PC-3 (cell line): ENCODE results near the gene CERS6. TPM values are rescaled to one million over a fixed set of nuclear protein-coding genes. Genes with fewer than 3 reads are reported as not detected.

Experiments used
- ATAC-seq: fragments of 200-7000 bp; cut with Tn5 transposase; 2 replicates; pipeline ENCODE4 v1.9.1; 2020; ENCODE audit warnings: mild to moderate bottlenecking, moderate library complexity
- BruUV-seq: library from RNA; stranded (reverse); fragments of 400-500 nt; replicated peaks from 2 replicates; lab custom pipeline; 2021; lab: Mats Ljungman, UMichigan
- CTCF ChIA-PET: fragments of 300-600 bp; sonication (Branson Sonifier 250); formaldehyde crosslinking; loops from one replicate; lab custom pipeline; 2022; ENCODE audit warnings: antibody characterized with exemption; lab: Charles Lee
- POLR2A ChIA-PET: fragments of 300-600 bp; sonication (Branson Sonifier 250); formaldehyde crosslinking; loops from one replicate; lab custom pipeline; 2022; ENCODE audit warnings: antibody characterized with exemption; ENCODE audit not compliant: unreplicated experiment; lab: Charles Lee
- DNase-seq: peaks from one replicate; pipeline ENCODE4 v3.0.0-alpha.2; 2015
- H2AFZ ChIP-seq: fragments of 300-600 bp; sonication (generic); 2 replicates; pipeline ENCODE4 v1.6.0; 2016; ENCODE audit warnings: antibody characterized with exemption, low read length
- H3F3A ChIP-seq: fragments of 300-600 bp; sonication (generic); one replicate; pipeline ENCODE4 v1.6.0; 2017; ENCODE audit warnings: antibody characterized with exemption, low read length, control low read depth, mild to moderate bottlenecking; ENCODE audit not compliant: unreplicated experiment
- H3K27ac ChIP-seq: fragments of 300-600 bp; sonication (generic); 2 replicates; pipeline ENCODE4 v1.5.1; 2016; ENCODE audit warnings: mild to moderate bottlenecking, low read length
- H3K27me3 ChIP-seq: fragments of 300-600 bp; sonication (generic); 2 replicates; pipeline ENCODE4 v1.6.1; 2016; ENCODE audit warnings: low read length, mixed read lengths
- H3K36me3 ChIP-seq: fragments of 300-600 bp; sonication (generic); 2 replicates; pipeline ENCODE4 v1.6.1; 2016; ENCODE audit warnings: low read depth, mixed run types, low read length, mixed read lengths
- H3K4me1 ChIP-seq: fragments of 300-600 bp; sonication (generic); 2 replicates; pipeline ENCODE4 v1.5.1; 2016; ENCODE audit warnings: low read length; ENCODE audit not compliant: insufficient read depth
- H3K4me2 ChIP-seq: fragments of 300-600 bp; sonication (generic); 2 replicates; pipeline ENCODE4 v1.6.0; 2016; ENCODE audit warnings: low read length
- H3K4me3 ChIP-seq: fragments of 300-600 bp; sonication (generic); 2 replicates; pipeline ENCODE4 v1.5.1; 2016; ENCODE audit warnings: mild to moderate bottlenecking, low read length, mixed read lengths
- H3K79me2 ChIP-seq: fragments of 300-600 bp; sonication (generic); 2 replicates; pipeline ENCODE4 v1.6.1; 2017; ENCODE audit warnings: low read length, mixed read lengths
- H3K9ac ChIP-seq: fragments of 300-600 bp; sonication (generic); 2 replicates; pipeline ENCODE4 v1.6.0; 2016; ENCODE audit warnings: mild to moderate bottlenecking, low read length
- H3K9me2 ChIP-seq: fragments of 300-600 bp; sonication (generic); replicated peaks from 2 replicates; pipeline ENCODE4 v1.6.1; 2016; ENCODE audit warnings: mixed run types, low read length, mixed read lengths
- H3K9me3 ChIP-seq: fragments of 300-600 bp; sonication (generic); 2 replicates; pipeline ENCODE4 v1.6.1; 2016; ENCODE audit warnings: low read length, mixed read lengths
- H4K20me1 ChIP-seq: fragments of 300-600 bp; sonication (generic); 2 replicates; pipeline ENCODE4 v1.6.1; 2016; ENCODE audit warnings: low read length, mixed read lengths
- CTCF ChIP-seq: fragments of 300-600 bp; sonication (generic); conservative IDR thresholded peaks from 2 replicates; pipeline ENCODE4 v1.5.1; 2017; ENCODE audit warnings: antibody characterized with exemption, low read depth, mild to moderate bottlenecking, low read length
- EZH2 ChIP-seq: fragments of 300-600 bp; sonication (generic); IDR thresholded peaks from one replicate; pipeline ENCODE4 v1.6.1; 2017; ENCODE audit warnings: antibody characterized with exemption, mild to moderate bottlenecking, low read length; ENCODE audit not compliant: unreplicated experiment
- EZH2phosphoT487 ChIP-seq: fragments of 300-600 bp; sonication (generic); IDR thresholded peaks from 2 replicates; pipeline ENCODE4 v1.6.1; 2018; ENCODE audit warnings: mild to moderate bottlenecking, antibody characterized with exemption, low read length, borderline replicate concordance
- intact Hi-C: fragments of 100-400 bp; cut with micrococcal nuclease; formaldehyde crosslinking; loops from 2 replicates; pipeline ENCODE4 v1.9.0; 2023
- total RNA-seq: library from RNA; depleted of rRNA; stranded (reverse); fragments of >200 nt; gene quantifications from 2 replicates; pipeline ENCODE4 v1.2.3, GENCODE V29; 2014

Gene CERS6
- total RNA-seq, 1 experiment from 2014 or later = 24.2 TPM

- Histone ChIP-seq H4K20me1 (no peaks in the 10 kb centered on the region), H3K4me1 (no peaks in the 10 kb centered on the region), H2AFZ (no peak overlapping the region), H3F3A (no peaks in the 10 kb centered on the region), H3K4me3 (no peak overlapping the region), H3K27ac (no peak overlapping the region), H3K79me2 (no peaks in the 10 kb centered on the region), H3K27me3 (no peaks in the 10 kb centered on the region), H3K36me3 (no peaks in the 10 kb centered on the region), H3K9ac (no peak overlapping the region), H3K4me2 (no peak overlapping the region), H3K9me2 (no peaks in the 10 kb centered on the region), H3K9me3 (no peaks in the 10 kb centered on the region)
- no TSS peak for BruUV-seq
- DNase-seq (no peak), ATAC-seq (no peak)
- intact Hi-C loops = no loop called here
- CTCF ChIA-PET = no interaction called here
- TF ChIP-seq EZH2 (no peak), EZH2phosphoT487 (no peak), CTCF (no peak)
- POLR2A ChIA-PET = no interaction called here
Observed at GRCh38 chr2:168710754-168711467, 254.8 kb downstream of the CERS6 start.

GRCh38 chr2:168712053-168712452, 256.0 kb downstream of the CERS6 start:
- ChIA-PET POLR2A (no interaction called here), CTCF (no interaction called here)
- no peaks in the 10 kb centered on the region for H3K9me2 ChIP-seq
- no peak overlapping the region for H3K27ac ChIP-seq
- no TSS peak for BruUV-seq
- TF ChIP-seq EZH2phosphoT487 (no peak), EZH2 (no peak), CTCF (no peak)
- no peaks in the 10 kb centered on the region for H3K9me3 ChIP-seq
- no peaks in the 10 kb centered on the region for H3K4me1 ChIP-seq
- no peaks in the 10 kb centered on the region for H3F3A ChIP-seq
- H3K4me3 ChIP-seq = no peak overlapping the region
- H4K20me1 ChIP-seq = no peaks in the 10 kb centered on the region
- no peak overlapping the region for H3K9ac ChIP-seq
- H3K27me3 ChIP-seq = no peaks in the 10 kb centered on the region
- no peak overlapping the region for H2AFZ ChIP-seq
- H3K79me2 ChIP-seq = no peaks in the 10 kb centered on the region
- no peak for ATAC-seq
- intact Hi-C loops = no loop called here
- H3K36me3 ChIP-seq = no peaks in the 10 kb centered on the region
- no peak for DNase-seq
- H3K4me2 ChIP-seq = no peak overlapping the region

- Histone ChIP-seq H3K27me3 (no peaks in the 10 kb centered on the region), H3K79me2 (no peaks in the 10 kb centered on the region), H3K27ac (no peak overlapping the region), H3K9me3 (no peaks in the 10 kb centered on the region), H4K20me1 (no peaks in the 10 kb centered on the region), H3K4me2 (no peak overlapping the region), H3K4me3 (no peak overlapping the region), H3F3A (no peaks in the 10 kb centered on the region), H3K9me2 (no peaks in the 10 kb centered on the region), H3K4me1 (peaks cover 10% of the 10 kb centered on the region), H3K9ac (no peak overlapping the region), H3K36me3 (no peaks in the 10 kb centered on the region), H2AFZ (no peak overlapping the region)
- ATAC-seq (no peak), DNase-seq (no peak)
- no peak for TF ChIP-seq EZH2
- no peak for TF ChIP-seq EZH2phosphoT487
- TF ChIP-seq CTCF = no peak
- CTCF ChIA-PET = no interaction called here
- POLR2A ChIA-PET = no interaction called here
- no TSS peak for BruUV-seq
- intact Hi-C loops = no loop called here
Observed at GRCh38 chr2:168713325-168713724, 257.3 kb downstream of the CERS6 start.
